8988T (cell line): ENCODE data around the gene VTI1B.
"Not testable (repeated sequence)": the region's sequence is repeated elsewhere in the genome, so short reads cannot be mapped to it uniquely, and the experiment has no call there.

Experiments used
- DNase-seq: peaks from one replicate; pipeline ENCODE4 v3.0.0; 2011

The VTI1B gene

GRCh38 chr14:67623114-67623513, 51.3 kb downstream of the VTI1B start:
- DNase-seq, result no peak

GRCh38 chr14:67622675-67623074, 51.8 kb downstream of the VTI1B start:
- DNase-seq, result peak; percentile 58

GRCh38 chr14:67620217-67620785, 54.1 kb downstream of the VTI1B start:
- peak; percentile 19 for DNase-seq

- peak; percentile 86 for DNase-seq
Measured at GRCh38 chr14:67619446-67620216, 54.8 kb downstream of the VTI1B start, which contains the start of gene ARG2. TSS of gene ARG2 (plus strand) at chr14:67619920. CDS start at chr14:67619978, 58 bp downstream.

- no peak for DNase-seq
Measured at GRCh38 chr14:67618617-67619063, 55.8 kb downstream of the VTI1B start.

DNA sequence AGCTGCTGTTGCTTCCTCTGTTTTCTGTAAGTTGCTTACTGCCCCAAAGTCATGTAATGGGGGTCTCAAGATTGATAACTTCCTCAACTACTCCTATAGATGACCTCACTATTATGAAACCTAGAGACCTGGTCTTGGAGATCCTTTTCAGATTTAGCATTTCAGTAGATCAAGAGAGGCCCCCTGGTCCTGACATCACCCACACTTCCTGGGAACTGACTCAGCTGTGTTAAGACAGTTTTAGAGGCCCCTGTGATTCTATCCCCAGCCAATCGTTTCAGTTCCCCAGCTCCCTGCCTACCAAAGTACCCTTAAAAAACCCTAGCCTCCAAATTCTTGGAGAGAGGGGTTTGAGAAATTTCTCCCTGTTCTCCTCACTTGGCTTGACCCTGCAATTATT, 63.9 kb downstream of the VTI1B start:
- no peak for DNase-seq

- no peak for DNase-seq
Measured at GRCh38 chr14:67609642-67610310, 64.7 kb downstream of the VTI1B start.

DNA sequence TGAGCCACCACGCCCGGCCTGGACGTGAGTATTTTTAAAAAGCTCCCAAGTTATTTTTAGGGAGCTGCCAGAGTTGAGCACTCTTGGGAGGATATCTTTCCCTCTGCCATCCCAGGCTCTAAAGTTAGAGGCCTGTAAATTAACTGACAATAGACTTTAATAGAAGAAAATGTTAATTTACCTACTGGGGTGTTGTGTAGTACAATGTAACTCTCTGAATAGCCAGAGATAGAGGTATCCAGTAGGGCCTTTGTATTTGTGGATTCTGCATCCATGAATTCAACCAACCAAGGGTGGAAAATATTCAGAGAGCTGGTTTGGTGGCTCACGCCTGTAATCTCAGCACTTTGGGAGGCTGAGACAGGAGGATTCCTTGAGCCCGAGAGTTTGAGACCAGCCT, 66.8 kb downstream of the VTI1B start:
- no peak for DNase-seq

DNA sequence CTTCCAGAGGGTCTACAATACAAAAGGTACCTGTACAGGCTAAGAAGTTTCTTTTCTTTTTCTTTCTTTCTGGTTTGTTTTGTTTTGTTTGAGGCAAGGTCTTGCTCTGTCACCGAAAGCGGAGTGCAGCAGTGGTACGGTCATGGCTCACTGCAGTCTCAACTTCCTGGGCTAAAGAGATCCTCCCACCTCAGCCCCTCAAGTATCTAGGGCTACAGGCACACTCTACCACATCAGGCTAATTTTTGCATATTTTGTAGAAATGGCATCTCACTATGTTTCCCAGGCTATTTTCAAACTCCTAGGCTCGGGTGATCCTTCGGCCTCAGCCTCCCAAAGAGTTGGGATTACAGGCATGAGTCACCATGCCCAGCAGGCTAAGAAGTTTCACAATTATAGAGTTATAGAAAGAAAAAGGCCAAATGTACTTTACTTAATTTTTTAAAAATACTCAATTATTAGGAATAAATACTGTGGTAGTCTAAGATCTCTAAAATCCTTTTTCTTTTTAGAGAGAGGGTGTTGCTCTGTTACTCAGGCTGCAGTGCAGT, 71.4 kb downstream of the VTI1B start:
- no peak for DNase-seq

DNA sequence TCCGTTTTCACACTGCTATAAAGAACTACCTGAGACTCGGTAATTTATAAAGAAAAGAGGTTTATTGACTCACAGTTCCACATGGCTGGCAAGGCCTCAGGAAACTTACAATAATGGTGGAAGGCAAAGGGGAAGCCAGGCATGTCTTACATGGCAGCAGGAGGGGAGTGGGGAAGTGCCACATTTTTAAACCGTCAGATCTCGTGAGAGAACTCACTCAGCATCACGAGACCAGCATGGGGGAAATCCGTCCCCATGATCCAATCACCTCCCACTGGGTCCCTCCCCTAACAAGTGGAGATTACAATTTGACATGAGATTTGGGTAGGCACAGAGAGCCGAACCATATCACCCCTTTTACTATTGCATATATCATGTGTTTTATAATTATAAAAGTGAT, 72.4 kb downstream of the VTI1B start:
- DNase-seq, result no peak

DNA sequence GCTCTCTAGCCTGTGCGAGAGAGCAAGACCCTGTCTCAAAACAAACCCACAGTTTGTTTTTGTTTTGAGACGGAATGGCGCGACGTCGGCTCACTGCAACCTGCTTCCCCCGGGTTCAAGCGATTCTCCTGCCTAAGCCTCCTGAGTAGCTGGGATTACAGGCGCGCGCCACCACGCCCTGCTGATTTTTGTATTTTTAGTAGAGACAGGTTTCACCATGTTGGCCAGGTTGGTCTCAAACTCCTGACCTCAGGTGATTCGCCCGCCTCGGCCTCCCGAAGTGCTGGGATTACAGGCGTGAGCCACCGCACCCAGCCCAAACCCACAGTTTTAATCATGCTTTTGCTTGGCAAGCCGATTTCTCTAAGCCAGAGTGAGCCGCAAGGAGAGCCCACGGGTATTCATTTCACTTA, 73.9 kb downstream of the VTI1B start:
- DNase-seq, result not testable (repeated sequence)

GRCh38 chr14:67599698-67600561, 74.5 kb downstream of the VTI1B start, which contains the start of gene PIGH:
TSS of gene PIGH (minus strand) at chr14:67600268. CDS start at chr14:67600203, 65 bp downstream.
- peak; percentile 86 for DNase-seq
